NCI-H1436 treated with DMSO at 0.1 percent for 48 hours (cell line): ENCODE data around the gene LPAR1.

Experiments used
- DNase-seq: peaks from one replicate; lab custom pipeline; 2025; lab: John Stamatoyannopoulos, UW

Gene LPAR1

GRCh38 chr9:111037708-111038330 lies 451 bp downstream of the LPAR1 start:
- DNase-seq, result no peak

GRCh38 chr9:111037356-111037707 lies 938 bp downstream of the LPAR1 start:
- no peak for DNase-seq

GRCh38 chr9:111036946-111037345 lies 1.3 kb downstream of the LPAR1 start:
- no peak for DNase-seq

GRCh38 chr9:111036429-111036789 lies 1.9 kb downstream of the LPAR1 start:
- DNase-seq, result no peak

GRCh38 chr9:111035543-111036428 lies 2.5 kb downstream of the LPAR1 start:
- DNase-seq, result no peak

GRCh38 chr9:111034898-111035539 lies 3.3 kb downstream of the LPAR1 start:
- no peak for DNase-seq

- no peak for DNase-seq
Observed at GRCh38 chr9:111034170-111034897, 3.9 kb downstream of the LPAR1 start.

- no peak for DNase-seq
Observed at GRCh38 chr9:111030492-111030891, 7.8 kb downstream of the LPAR1 start.

GRCh38 chr9:111029260-111029659 lies 9.0 kb downstream of the LPAR1 start:
- DNase-seq, result no peak

GRCh38 chr9:111027798-111028197 lies 10.5 kb downstream of the LPAR1 start:
- DNase-seq, result no peak

- DNase-seq, result no peak
Observed at GRCh38 chr9:111023128-111023527, 15.1 kb downstream of the LPAR1 start.

GRCh38 chr9:111020594-111020993 lies 17.7 kb downstream of the LPAR1 start:
- DNase-seq, result no peak

GRCh38 chr9:111016426-111017045 lies 21.7 kb downstream of the LPAR1 start:
- no peak for DNase-seq

- no peak for DNase-seq
Observed at GRCh38 chr9:111016016-111016415, 22.3 kb downstream of the LPAR1 start.

- no peak for DNase-seq
Observed at GRCh38 chr9:111013707-111014106, 24.6 kb downstream of the LPAR1 start.

GRCh38 chr9:111013250-111013649 lies 25.0 kb downstream of the LPAR1 start:
- no peak for DNase-seq

GRCh38 chr9:111008158-111009075 lies 29.9 kb downstream of the LPAR1 start:
- no peak for DNase-seq

GRCh38 chr9:111005746-111006470 lies 32.4 kb downstream of the LPAR1 start:
- DNase-seq, result no peak

- DNase-seq, result no peak
Observed at GRCh38 chr9:111004936-111005335, 33.3 kb downstream of the LPAR1 start.

- no peak for DNase-seq
Observed at GRCh38 chr9:111003182-111003581, 35.1 kb downstream of the LPAR1 start.
